Measurements from ENCODE around the gene UBE2R2. TPM values are rescaled to one million over a fixed set of nuclear protein-coding genes. Genes with fewer than 3 reads are reported as not detected.
"Not testable (repeated sequence)": the region's sequence is repeated elsewhere in the genome, so short reads cannot be mapped to it uniquely, and the experiment has no call there.

The UBE2R2 gene
- polyA plus RNA-seq, 1 experiment = 18.3 TPM

DNA sequence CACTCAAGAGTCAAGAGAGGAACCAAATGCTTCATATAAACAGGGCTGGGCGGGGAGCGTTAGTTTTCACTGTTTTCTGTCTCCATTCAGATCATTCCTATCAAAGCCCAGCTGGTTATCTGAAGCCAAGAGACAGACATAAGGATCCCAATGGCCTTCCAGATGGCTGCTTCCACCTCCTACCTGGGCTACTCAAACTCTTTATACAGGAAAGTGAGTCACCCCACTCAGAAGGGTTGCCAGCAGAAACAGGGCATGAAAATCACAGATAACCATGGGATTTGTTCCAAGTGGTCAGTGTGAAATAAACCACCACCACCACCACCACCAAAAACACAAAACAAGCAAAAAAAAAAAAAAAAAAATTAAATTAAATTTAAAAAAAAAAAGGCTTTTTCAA, 16.1 kb upstream of the UBE2R2 start:
- no peaks in the 10 kb centered on the region; the same call in 1 of the 2 replicates for H3K27me3 ChIP-seq (ENCODE audit: control insufficient read depth, insufficient read depth, low read length)

DNA sequence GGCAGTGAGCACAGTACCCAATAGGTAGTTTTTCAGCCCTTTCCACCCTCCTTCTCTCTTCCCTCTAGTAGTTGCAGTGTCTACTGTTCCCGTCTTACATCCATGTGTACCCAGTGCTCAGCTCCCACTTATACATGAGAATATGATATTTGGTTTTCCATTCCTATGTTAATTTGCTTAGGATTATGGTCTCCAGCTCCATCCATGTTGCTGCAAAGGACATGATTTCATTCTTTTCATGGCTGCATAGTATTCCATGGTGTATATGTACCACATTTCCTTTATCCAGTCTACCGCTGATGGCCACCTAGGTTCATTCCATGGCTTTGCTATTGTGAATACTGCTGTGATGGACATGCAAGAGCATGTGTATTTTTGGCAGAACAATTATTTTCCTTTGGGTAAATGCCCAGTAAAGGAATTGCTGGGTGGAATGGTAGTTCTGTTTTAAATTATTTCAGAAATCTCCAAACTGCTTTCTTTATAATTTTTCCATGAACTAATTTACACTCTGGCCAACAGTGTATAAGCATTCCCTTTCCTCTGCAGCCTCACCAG, 14.9 kb upstream of the UBE2R2 start:
- H3K27me3 ChIP-seq (ENCODE audit: control insufficient read depth, insufficient read depth, low read length); H3K36me3 ChIP-seq (ENCODE audit: control insufficient read depth, insufficient read depth, low read length); POLR2A ChIA-PET; H3K4me3 ChIP-seq (ENCODE audit: low read depth, low read length); DNase-seq (ENCODE audit: low read depth): not testable (repeated sequence)
- CTCF ChIA-PET = interaction anchor here (0.6 kb wide), 2 partner anchors 8 to 24 kb away, joined by 3 read pairs; no protein-coding TSS in a partner anchor

More for the DNA sequence above, 16.1 kb upstream of the UBE2R2 start:
- TF ChIP-seq, protein P1, sequence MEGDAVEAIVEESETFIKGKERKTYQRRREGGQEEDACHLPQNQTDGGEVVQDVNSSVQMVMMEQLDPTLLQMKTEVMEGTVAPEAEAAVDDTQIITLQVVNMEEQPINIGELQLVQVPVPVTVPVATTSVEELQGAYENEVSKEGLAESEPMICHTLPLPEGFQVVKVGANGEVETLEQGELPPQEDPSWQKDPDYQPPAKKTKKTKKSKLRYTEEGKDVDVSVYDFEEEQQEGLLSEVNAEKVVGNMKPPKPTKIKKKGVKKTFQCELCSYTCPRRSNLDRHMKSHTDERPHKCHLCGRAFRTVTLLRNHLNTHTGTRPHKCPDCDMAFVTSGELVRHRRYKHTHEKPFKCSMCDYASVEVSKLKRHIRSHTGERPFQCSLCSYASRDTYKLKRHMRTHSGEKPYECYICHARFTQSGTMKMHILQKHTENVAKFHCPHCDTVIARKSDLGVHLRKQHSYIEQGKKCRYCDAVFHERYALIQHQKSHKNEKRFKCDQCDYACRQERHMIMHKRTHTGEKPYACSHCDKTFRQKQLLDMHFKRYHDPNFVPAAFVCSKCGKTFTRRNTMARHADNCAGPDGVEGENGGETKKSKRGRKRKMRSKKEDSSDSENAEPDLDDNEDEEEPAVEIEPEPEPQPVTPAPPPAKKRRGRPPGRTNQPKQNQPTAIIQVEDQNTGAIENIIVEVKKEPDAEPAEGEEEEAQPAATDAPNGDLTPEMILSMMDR (IDR thresholded peaks at IDR 0.05; ENCODE audit: insufficient read depth, low read depth, low read length) = no peak
- H3K36me3 ChIP-seq (ENCODE audit: control insufficient read depth, insufficient read depth, low read length) = no peaks in the 10 kb centered on the region
- CTCF ChIA-PET = interaction anchor here (1.4 to 3.2 kb wide), 2 partner anchors 13 to 22 kb away, joined by 4 to 12 read pairs; no protein-coding TSS in a partner anchor
- POLR2A ChIA-PET = no interaction called here
- DNase-seq (ENCODE audit: low read depth) = no peak
- H3K4me3 ChIP-seq (ENCODE audit: low read depth, low read length) = no peak overlapping the region

DNA sequence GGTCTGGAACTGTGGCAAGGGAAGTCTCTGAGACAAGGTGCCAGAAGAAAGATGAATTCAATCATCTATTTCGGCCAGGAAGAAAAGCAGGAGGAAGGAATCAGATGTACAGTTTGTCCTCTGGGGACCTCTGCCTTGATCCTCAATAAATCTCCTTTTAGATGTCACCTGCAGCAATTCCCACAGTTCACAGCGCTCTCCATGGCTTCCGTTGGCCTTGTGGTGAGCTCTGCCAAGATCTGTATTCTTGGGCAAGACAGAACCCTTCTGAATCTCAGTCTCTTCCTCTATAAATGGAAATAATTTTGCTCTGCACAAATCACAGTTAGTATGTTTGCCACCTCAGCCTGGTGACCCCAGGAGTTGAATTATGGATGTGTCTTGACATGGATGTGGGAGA, 12.8 kb upstream of the UBE2R2 start:
- POLR2A ChIA-PET; H3K4me3 ChIP-seq (ENCODE audit: low read depth, low read length); H3K36me3 ChIP-seq (ENCODE audit: control insufficient read depth, insufficient read depth, low read length); DNase-seq (ENCODE audit: low read depth); H3K27me3 ChIP-seq (ENCODE audit: control insufficient read depth, insufficient read depth, low read length): not testable (repeated sequence)
- CTCF ChIA-PET = interaction anchor here (0.6 to 0.8 kb wide), 3 partner anchors 10 to 117 kb away, joined by 3 to 4 read pairs (median 3); no protein-coding TSS in a partner anchor

DNA sequence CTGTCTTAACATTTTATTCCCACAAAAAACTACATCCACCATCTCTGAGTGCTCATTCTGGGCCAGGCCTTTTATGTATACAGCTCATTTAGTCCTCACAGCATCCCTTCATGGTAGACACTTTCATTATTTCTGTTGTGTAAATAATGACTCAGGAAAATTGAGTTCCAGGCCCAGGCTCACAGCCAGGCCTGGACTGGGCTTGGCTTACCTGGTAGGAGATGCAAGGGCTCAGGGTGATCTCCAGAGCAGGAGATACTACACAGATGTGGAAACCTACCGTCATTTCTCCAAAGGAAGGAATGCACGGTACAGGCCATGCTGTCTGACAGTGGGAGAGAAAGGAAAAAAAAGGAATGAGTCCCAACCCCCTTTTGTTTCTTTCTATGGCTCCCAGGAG, 9.8 kb upstream of the UBE2R2 start:
- DNase-seq (ENCODE audit: low read depth); POLR2A ChIA-PET; H3K27me3 ChIP-seq (ENCODE audit: control insufficient read depth, insufficient read depth, low read length); H3K4me3 ChIP-seq (ENCODE audit: low read depth, low read length); H3K36me3 ChIP-seq (ENCODE audit: control insufficient read depth, insufficient read depth, low read length): not testable (repeated sequence)
- CTCF ChIA-PET = interaction anchor here (0.7 to 1.3 kb wide), 4 partner anchors 11 to 244 kb away, joined by 3 to 4 read pairs (median 3); partner anchors contain the start of gene PRSS3

DNA sequence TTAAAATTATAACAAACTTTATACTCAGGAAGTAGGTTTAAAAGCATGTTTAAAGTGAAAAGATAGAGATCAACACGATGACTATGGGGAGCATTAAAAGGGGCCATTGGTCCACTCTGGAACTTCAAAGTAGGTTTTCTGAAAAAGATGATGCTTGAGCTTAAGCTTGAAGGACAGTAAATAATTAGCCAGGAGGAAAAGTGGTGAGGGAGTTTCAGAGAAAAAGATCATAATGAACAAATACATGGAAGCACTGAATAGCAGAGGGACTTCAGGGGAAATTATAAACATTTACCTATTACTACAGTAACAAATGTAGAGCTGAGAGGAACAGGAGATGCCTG, 8.0 kb upstream of the UBE2R2 start:
- POLR2A ChIA-PET; H3K27me3 ChIP-seq (ENCODE audit: control insufficient read depth, insufficient read depth, low read length); H3K36me3 ChIP-seq (ENCODE audit: control insufficient read depth, insufficient read depth, low read length); DNase-seq (ENCODE audit: low read depth); H3K4me3 ChIP-seq (ENCODE audit: low read depth, low read length): not testable (repeated sequence)
- CTCF ChIA-PET = interaction anchor here (0.5 to 1.7 kb wide), 2 partner anchors 30 to 761 kb away, joined by 3 to 4 read pairs; no protein-coding TSS in a partner anchor

DNA sequence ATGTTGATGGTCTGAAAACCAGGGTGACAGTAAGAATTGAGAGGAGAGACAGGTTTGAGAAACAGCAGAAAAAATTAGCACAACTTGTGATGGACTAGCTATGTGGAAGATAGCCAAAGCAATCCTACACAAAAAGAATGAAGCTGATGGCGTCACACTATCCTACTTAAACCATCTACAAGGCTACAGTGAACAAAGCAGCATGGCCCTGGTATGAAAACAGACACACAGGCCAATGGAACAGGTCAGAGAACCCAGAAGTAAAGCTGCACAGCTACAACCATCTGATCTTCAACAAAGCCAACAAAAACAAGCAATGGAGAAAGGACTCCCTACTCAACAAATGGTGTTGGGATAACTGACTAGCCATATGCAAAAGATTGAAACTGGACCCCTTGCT, 7.5 kb upstream of the UBE2R2 start:
- no peak for DNase-seq (ENCODE audit: low read depth)
- Histone ChIP-seq H3K36me3 (ENCODE audit: control insufficient read depth, insufficient read depth, low read length) (no peaks in the 10 kb centered on the region), H3K4me3 (ENCODE audit: low read depth, low read length) (no peak overlapping the region), H3K27me3 (ENCODE audit: control insufficient read depth, insufficient read depth, low read length) (no peaks in the 10 kb centered on the region)
- TF ChIP-seq, protein P1 (IDR thresholded peaks at IDR 0.05; ENCODE audit: insufficient read depth, low read depth, low read length) = no peak
- ChIA-PET POLR2A (no interaction called here), CTCF (interaction anchor here (0.5 to 1.7 kb wide), 3 partner anchors 8 to 762 kb away, joined by 3 to 4 read pairs (median 3); no protein-coding TSS in a partner anchor)

DNA sequence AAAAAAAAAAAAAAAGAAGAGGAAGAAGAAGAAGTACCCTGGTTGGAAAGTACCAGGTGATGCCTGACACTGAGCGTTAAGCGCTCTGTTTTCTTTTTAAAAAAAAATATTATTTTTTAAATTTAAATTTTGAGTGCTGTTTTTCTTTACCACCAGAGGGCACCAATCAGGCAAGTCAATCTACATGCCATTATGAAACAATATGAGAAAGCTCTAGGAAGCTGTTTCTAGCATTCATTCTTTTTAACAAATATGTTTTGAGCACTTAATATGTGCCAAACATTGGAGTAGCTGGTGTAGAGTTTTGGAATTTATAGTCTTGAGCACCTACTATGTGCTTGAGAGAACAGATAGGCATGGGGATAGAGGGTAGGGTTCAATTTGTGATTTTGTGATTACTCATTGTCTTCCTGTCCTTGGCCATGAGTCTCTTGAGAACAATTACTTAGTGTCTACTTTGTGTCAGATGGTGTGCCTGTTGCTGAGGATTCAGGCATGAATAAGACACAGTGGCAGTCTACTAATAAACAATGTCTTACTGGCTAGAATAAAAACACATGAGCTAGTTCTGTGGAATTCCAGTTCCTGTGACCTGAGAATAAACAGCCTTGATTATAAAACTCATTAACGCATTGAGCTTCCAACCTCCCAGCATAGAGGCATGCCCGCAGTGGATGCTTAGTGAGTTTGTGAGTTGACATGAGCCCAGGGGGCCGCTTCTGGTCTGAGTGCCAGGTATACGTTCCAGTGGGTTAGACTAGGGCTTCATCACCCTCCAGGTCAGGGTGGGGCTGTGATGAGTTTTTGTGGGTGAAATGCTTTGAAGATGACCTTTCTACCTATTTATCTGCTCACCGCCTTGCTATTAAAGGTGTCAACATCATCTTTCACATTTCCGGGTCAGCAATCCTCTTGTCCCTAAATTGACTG, 3.0 kb upstream of the UBE2R2 start:
- peak; percentile 70 for DNase-seq (ENCODE audit: low read depth)
- TF ChIP-seq, protein P1 (IDR thresholded peaks at IDR 0.05; ENCODE audit: insufficient read depth, low read depth, low read length) = peak; percentile 64
- no peaks in the 10 kb centered on the region for H3K27me3 ChIP-seq (ENCODE audit: control insufficient read depth, insufficient read depth, low read length)
- POLR2A ChIA-PET = no interaction called here
- no peaks in the 10 kb centered on the region for H3K36me3 ChIP-seq (ENCODE audit: control insufficient read depth, insufficient read depth, low read length)
- H3K4me3 ChIP-seq (ENCODE audit: low read depth, low read length) = no peak overlapping the region
- CTCF ChIA-PET = interaction anchor here (0.6 to 3.1 kb wide), 37 partner anchors 9 to 579 kb away, joined by 3 to 17 read pairs (median 4); partner anchors contain the start of genes PRSS3 and UBAP2
